ENCODE data around the gene PAIP2. TPM values are rescaled to one million over a fixed set of nuclear protein-coding genes. Genes with fewer than 3 reads are reported as not detected.

Gene PAIP2
- total RNA-seq, result 66.0 and 87.1 TPM in 2 replicates

GRCh38 chr5:139341689-139342422 is at the start of gene PAIP2:
TSS of gene PAIP2 (plus strand) at chr5:139341854. CDS start at chr5:139363785, 21,931 bp downstream.
- peak; percentile 99 for DNase-seq (ENCODE audit: low read depth in 2 of 2)

- DNase-seq (ENCODE audit: low read depth in 2 of 2), result no peak
Observed at GRCh38 chr5:139293202-139293506, 48.5 kb upstream of the PAIP2 start.

- DNase-seq (ENCODE audit: low read depth in 2 of 2), result peak; percentile 98
Observed at GRCh38 chr5:139293507-139294373, 47.9 kb upstream of the PAIP2 start, which contains the start of gene MATR3. TSS of gene MATR3 (plus strand) at chr5:139293740. CDS start at chr5:139307416, 13,676 bp downstream.

GRCh38 chr5:139294374-139295165 is 47.1 kb upstream of the PAIP2 start:
- DNase-seq (ENCODE audit: low read depth in 2 of 2), result peak; percentile 84 to 88

GRCh38 chr5:139295346-139296057 is 46.2 kb upstream of the PAIP2 start:
- peak; percentile 19 to 24 for DNase-seq (ENCODE audit: low read depth in 2 of 2)

GRCh38 chr5:139296198-139296597 is 45.5 kb upstream of the PAIP2 start:
- DNase-seq (ENCODE audit: low read depth in 2 of 2), result no peak

- no peak for DNase-seq (ENCODE audit: low read depth in 2 of 2)
Observed at GRCh38 chr5:139296862-139297326, 44.8 kb upstream of the PAIP2 start.

- no peak for DNase-seq (ENCODE audit: low read depth in 2 of 2)
Observed at GRCh38 chr5:139297439-139298133, 44.1 kb upstream of the PAIP2 start.

- no peak for DNase-seq (ENCODE audit: low read depth in 2 of 2)
Observed at GRCh38 chr5:139298242-139298641, 43.4 kb upstream of the PAIP2 start.

GRCh38 chr5:139299486-139299885 is 42.2 kb upstream of the PAIP2 start:
- DNase-seq (ENCODE audit: low read depth in 2 of 2), result no peak

- DNase-seq (ENCODE audit: low read depth in 2 of 2), result no peak
Observed at GRCh38 chr5:139301808-139302499, 39.7 kb upstream of the PAIP2 start.

GRCh38 chr5:139304391-139305324 is 37.0 kb upstream of the PAIP2 start:
- no peak for DNase-seq (ENCODE audit: low read depth in 2 of 2)

- no peak for DNase-seq (ENCODE audit: low read depth in 2 of 2)
Observed at GRCh38 chr5:139306197-139306596, 35.5 kb upstream of the PAIP2 start.

GRCh38 chr5:139306628-139307379 is 34.9 kb upstream of the PAIP2 start:
- no peak for DNase-seq (ENCODE audit: low read depth in 2 of 2)

GRCh38 chr5:139308797-139309196 is 32.9 kb upstream of the PAIP2 start:
- no peak for DNase-seq (ENCODE audit: low read depth in 2 of 2)

GRCh38 chr5:139310715-139311186 is 30.9 kb upstream of the PAIP2 start:
- DNase-seq (ENCODE audit: low read depth in 2 of 2), result peak in 1 of 2 donors; percentile 4

GRCh38 chr5:139312075-139312474 is 29.6 kb upstream of the PAIP2 start:
- DNase-seq (ENCODE audit: low read depth in 2 of 2), result no peak

GRCh38 chr5:139314276-139314675 is 27.4 kb upstream of the PAIP2 start:
- no peak for DNase-seq (ENCODE audit: low read depth in 2 of 2)

Measured in lung microvascular endothelial cell (primary cell).